BE2C (cell line): ENCODE data around the gene EBP.

Experiments used
- DNase-seq: peaks from one replicate; pipeline ENCODE4 v3.0.0-alpha.2; 2020
- H3K27me3 ChIP-seq: fragments of 250-450 bp; sonication (Bioruptor Pico); 2 replicates; pipeline ENCODE4 v1.5.1; 2020; ENCODE audit warnings: mild to moderate bottlenecking
- H3K36me3 ChIP-seq: fragments of 250-450 bp; sonication (Bioruptor Pico); 2 replicates; pipeline ENCODE4 v1.5.1; 2020; ENCODE audit warnings: mild to moderate bottlenecking
- H3K4me1 ChIP-seq: fragments of 250-450 bp; sonication (Bioruptor Pico); 2 replicates; pipeline ENCODE4 v1.5.1; 2020
- H3K4me3 ChIP-seq: 2 replicates; pipeline ENCODE4 v1.5.1; 2011; ENCODE audit warnings: low read depth, low read length
- H3K9me3 ChIP-seq: fragments of 250-450 bp; sonication (Bioruptor Pico); 2 replicates; pipeline ENCODE4 v1.5.1; 2020
- TF ChIP-seq, protein P1 (sequence below): IDR thresholded peaks from 2 replicates; pipeline ENCODE4 v1.5.1; 2012; ENCODE audit warnings: mild to moderate bottlenecking, low read depth, low read length

The EBP gene

DNA sequence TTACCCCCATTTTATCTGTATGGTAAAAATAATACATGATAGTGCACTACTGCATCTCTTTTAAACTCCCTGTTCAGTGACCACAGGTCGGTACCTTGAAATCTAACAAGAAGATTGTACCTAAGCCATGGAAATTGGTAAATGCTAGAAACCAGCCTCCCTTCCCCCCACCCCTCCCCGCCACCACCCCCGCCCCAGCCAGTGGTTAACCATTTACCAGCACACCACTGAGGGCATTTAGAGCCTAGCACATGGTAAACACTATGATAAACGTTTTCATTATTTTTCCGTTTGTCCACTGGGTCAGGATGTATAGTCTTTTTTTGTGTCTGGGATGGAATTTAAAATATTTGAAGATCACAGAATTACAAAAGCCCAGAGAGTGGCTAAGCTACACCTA lies 46.3 kb upstream of the EBP start:
- H3K9me3 ChIP-seq = no peaks in the 10 kb centered on the region
- TF ChIP-seq, protein P1, sequence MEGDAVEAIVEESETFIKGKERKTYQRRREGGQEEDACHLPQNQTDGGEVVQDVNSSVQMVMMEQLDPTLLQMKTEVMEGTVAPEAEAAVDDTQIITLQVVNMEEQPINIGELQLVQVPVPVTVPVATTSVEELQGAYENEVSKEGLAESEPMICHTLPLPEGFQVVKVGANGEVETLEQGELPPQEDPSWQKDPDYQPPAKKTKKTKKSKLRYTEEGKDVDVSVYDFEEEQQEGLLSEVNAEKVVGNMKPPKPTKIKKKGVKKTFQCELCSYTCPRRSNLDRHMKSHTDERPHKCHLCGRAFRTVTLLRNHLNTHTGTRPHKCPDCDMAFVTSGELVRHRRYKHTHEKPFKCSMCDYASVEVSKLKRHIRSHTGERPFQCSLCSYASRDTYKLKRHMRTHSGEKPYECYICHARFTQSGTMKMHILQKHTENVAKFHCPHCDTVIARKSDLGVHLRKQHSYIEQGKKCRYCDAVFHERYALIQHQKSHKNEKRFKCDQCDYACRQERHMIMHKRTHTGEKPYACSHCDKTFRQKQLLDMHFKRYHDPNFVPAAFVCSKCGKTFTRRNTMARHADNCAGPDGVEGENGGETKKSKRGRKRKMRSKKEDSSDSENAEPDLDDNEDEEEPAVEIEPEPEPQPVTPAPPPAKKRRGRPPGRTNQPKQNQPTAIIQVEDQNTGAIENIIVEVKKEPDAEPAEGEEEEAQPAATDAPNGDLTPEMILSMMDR = no peak
- H3K4me3 ChIP-seq = peak overlapping the region; percentile 89
- peaks cover 7% of the 10 kb centered on the region for H3K36me3 ChIP-seq
- DNase-seq = no peak
- no peaks in the 10 kb centered on the region for H3K27me3 ChIP-seq
- no peaks in the 10 kb centered on the region for H3K4me1 ChIP-seq

DNA sequence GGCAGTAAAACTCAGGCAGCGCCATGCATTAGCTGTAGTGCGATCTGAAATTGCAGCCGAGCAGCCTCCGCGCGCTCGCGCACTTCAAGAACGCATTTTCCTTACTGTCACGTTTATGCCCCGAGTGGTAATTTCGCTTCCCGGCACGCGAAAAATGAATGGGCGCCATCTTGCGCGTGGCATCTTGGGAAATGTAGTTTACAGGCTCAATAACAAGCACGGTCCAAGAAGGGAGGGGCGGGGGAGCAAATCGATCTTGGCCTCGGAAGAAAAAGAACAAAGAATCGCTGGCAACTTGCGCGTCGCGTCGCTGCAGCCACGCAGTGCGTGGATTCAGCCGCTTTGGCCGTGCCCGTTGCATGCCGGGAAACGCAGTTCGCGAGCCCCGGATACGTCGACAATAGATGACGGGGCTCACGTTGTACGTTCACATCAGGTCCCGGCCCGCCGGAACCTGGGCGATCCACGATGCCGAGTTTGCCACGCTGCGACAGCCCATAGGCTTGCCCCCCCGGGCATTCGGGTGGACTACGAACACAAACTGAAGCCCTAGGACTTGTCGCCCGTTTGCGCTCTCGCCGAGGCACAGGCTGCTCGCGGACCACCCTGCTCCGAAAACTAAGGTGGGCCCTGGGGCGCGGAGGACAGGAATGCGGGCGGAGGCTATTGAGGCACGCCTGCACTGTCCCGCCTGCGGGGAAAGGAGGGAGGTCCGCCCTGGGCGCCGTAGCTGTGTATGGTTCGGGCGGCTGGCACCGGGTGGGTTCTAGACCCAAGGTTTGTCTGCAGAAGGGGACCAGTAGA lies 45.6 kb upstream of the EBP start, which contains the start of gene FTSJ1:
TSS of gene FTSJ1 (plus strand) at position 426 of the 804 bp plus-strand sequence. CDS start 1,849 bp downstream, outside the sequence.
- peaks cover 7% of the 10 kb centered on the region for H3K36me3 ChIP-seq

DNA sequence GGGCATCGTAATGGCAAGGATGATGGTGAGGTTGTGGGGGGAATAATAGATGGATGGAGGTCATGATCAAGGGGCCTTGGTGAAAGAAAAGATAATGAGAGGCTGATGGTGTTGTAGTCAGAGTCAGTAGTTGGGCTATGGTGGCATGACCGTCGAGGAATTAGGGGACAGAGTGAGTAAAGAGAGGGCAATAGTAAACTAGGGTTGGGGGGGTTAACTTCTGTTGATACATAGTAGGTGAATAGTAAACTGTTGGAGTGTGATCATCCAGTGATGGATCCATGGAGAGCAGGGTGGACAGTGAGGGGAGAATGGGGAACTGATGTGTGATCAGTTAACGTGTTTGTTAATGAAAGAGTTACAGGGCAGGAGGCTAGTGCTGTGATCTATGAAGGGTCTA lies 44.7 kb upstream of the EBP start:
- Histone ChIP-seq H3K27me3 (no peaks in the 10 kb centered on the region), H3K36me3 (peaks cover 7% of the 10 kb centered on the region), H3K9me3 (no peaks in the 10 kb centered on the region), H3K4me3 (peak overlapping the region; percentile 89), H3K4me1 (no peaks in the 10 kb centered on the region)
- TF ChIP-seq, protein P1 = no peak
- DNase-seq = no peak

More for the DNA sequence above, 45.6 kb upstream of the EBP start, which contains the start of gene FTSJ1:
- Histone ChIP-seq H3K4me3 (peak within 1 kb of the TSS; percentile 89), H3K27me3 (no peaks in the 10 kb centered on the region), H3K9me3 (no peaks in the 10 kb centered on the region), H3K4me1 (no peaks in the 10 kb centered on the region)
- TF ChIP-seq, protein P1 = no peak
- peak; percentile 86 for DNase-seq

DNA sequence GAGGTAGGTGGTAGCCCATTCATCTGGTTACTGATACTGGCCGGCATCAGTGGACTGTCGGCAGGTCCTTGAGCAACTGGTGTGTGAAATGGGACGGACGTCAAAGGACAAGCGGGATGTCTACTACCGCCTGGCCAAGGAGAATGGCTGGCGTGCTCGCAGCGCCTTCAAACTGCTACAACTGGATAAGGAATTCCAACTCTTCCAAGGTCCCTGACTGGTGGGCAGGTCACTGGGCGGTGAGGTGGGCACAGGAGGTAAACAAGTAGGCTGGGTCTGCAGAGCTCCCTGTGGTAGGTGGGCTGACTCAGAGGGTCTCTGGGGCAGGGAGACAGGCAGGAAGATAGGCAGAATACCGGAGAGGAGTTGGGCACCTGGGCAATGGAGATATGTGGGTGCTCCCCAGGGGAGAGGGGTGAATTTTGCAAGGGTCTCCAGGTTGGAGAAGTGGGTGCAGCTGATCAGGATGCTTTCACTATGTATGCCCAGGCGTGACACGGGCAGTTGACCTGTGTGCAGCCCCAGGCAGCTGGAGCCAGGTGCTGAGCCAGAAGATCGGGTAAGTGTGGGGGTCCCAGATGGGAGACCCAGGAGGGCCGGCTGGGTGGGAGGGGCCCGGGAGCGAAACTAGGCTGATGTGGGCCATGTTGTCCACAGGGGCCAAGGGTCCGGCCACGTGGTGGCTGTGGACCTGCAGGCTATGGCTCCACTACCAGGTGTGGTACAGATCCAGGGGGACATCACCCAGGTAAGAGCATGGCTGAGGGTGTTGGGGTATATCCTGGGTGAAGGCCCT lies 43.5 kb upstream of the EBP start:
- Histone ChIP-seq H3K27me3 (no peaks in the 10 kb centered on the region), H3K36me3 (peaks cover 7% of the 10 kb centered on the region), H3K4me3 (no peak overlapping the region), H3K9me3 (no peaks in the 10 kb centered on the region), H3K4me1 (no peaks in the 10 kb centered on the region)
- DNase-seq = no peak
- TF ChIP-seq, protein P1 = no peak

DNA sequence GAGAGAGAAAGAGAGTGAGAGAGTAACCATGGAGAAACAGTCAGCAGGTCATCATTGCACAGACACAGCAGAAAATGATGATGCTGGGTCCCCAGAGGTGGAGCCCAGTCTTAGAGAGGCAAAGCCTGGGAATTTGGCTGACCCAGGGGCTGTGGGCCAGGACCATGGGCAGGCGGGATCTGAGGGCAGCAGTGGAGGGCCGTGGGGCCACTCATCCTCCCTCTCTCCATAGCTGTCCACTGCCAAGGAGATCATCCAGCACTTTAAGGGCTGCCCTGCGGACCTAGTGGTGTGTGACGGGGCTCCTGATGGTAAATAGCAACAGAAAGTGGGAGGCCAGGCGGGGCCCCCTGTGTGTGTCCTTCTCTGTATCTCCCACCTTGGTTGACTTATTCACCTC lies 42.8 kb upstream of the EBP start:
- H3K36me3 ChIP-seq = peaks cover 7% of the 10 kb centered on the region
- TF ChIP-seq, protein P1 = no peak

More for the DNA sequence above, 42.8 kb upstream of the EBP start:
- no peaks in the 10 kb centered on the region for H3K27me3 ChIP-seq
- H3K4me3 ChIP-seq = no peak overlapping the region
- no peaks in the 10 kb centered on the region for H3K4me1 ChIP-seq
- H3K9me3 ChIP-seq = no peaks in the 10 kb centered on the region
- no peak for DNase-seq
